Loucy (cell line): ENCODE data around the gene IGSF8.

Experiments
- H2AFZ ChIP-seq: fragments of 200-600 bp; sonication (generic); 2 replicates; pipeline ENCODE4 v1.6.0; 2016; ENCODE audit warnings: antibody characterized with exemption, mild to moderate bottlenecking, low read length, moderate library complexity
- H3F3A ChIP-seq: fragments of 200-600 bp; 2 replicates; pipeline ENCODE4 v1.6.0; 2016; ENCODE audit warnings: antibody characterized with exemption, low read depth, mild to moderate bottlenecking
- H3K27me3 ChIP-seq: fragments of 200-600 bp; sonication (generic); 2 replicates; pipeline ENCODE4 v1.6.1; 2014; ENCODE audit warnings: low read length, mild to moderate bottlenecking; ENCODE audit not compliant: insufficient read depth, poor library complexity, severe bottlenecking
- H3K36me3 ChIP-seq: fragments of 200-600 bp; sonication (generic); 2 replicates; pipeline ENCODE4 v1.6.1; 2016; ENCODE audit warnings: low read length; ENCODE audit not compliant: insufficient read depth
- H3K4me1 ChIP-seq: fragments of 200-600 bp; sonication (generic); 2 replicates; pipeline ENCODE4 v1.5.1; 2014; ENCODE audit warnings: low read length, mild to moderate bottlenecking; ENCODE audit not compliant: insufficient read depth, poor library complexity, severe bottlenecking
- H3K4me2 ChIP-seq: fragments of 200-600 bp; sonication (generic); 2 replicates; pipeline ENCODE4 v1.6.0; 2014; ENCODE audit warnings: antibody characterized with exemption, low read length, low read depth, mild to moderate bottlenecking; ENCODE audit not compliant: poor library complexity, severe bottlenecking
- H3K4me3 ChIP-seq: fragments of 200-600 bp; sonication (generic); 2 replicates; pipeline ENCODE4 v1.5.1; 2014; ENCODE audit warnings: low read length, mild to moderate bottlenecking, mixed read lengths; ENCODE audit not compliant: poor library complexity, severe bottlenecking
- H3K79me2 ChIP-seq: fragments of 200-600 bp; sonication (generic); 2 replicates; pipeline ENCODE4 v1.6.1; 2014; ENCODE audit warnings: low read length; ENCODE audit not compliant: insufficient read depth
- H3K9ac ChIP-seq: fragments of 200-600 bp; sonication (generic); 2 replicates; pipeline ENCODE4 v1.6.0; 2014; ENCODE audit warnings: mild to moderate bottlenecking, low read depth, low read length, moderate library complexity; ENCODE audit not compliant: poor library complexity, severe bottlenecking
- H3K9me2 ChIP-seq: fragments of 200-600 bp; sonication (generic); replicated peaks from 2 replicates; pipeline ENCODE4 v1.6.1; 2016; ENCODE audit warnings: low read depth, low read length, mixed read lengths
- H3K9me3 ChIP-seq: fragments of 200-600 bp; sonication (generic); 2 replicates; pipeline ENCODE4 v1.6.1; 2014; ENCODE audit warnings: mild to moderate bottlenecking, antibody characterized with exemption, low read length, low read depth; ENCODE audit not compliant: insufficient read depth
- H4K20me1 ChIP-seq: fragments of 200-600 bp; sonication (generic); 2 replicates; pipeline ENCODE4 v1.6.0; 2014; ENCODE audit warnings: antibody characterized with exemption, low read length, mild to moderate bottlenecking; ENCODE audit not compliant: insufficient read depth, poor library complexity, severe bottlenecking
- CTCF ChIP-seq: fragments of 200-600 bp; sonication (generic); conservative IDR thresholded peaks from 2 replicates; pipeline ENCODE4 v1.5.1; 2014; ENCODE audit warnings: mild to moderate bottlenecking, antibody characterized with exemption, low read length
- EZH2phosphoT487 ChIP-seq: fragments of 200-600 bp; IDR thresholded peaks from 2 replicates; pipeline ENCODE4 v1.6.1; 2018; ENCODE audit warnings: antibody characterized with exemption, mild to moderate bottlenecking, moderate library complexity, borderline replicate concordance

The IGSF8 gene

GRCh38 chr1:160137216-160137862 is 38.9 kb upstream of the IGSF8 start:
- H3F3A ChIP-seq = no peaks in the 10 kb centered on the region
- no peaks in the 10 kb centered on the region for H4K20me1 ChIP-seq
- H3K4me2 ChIP-seq = no peak overlapping the region
- no peaks in the 10 kb centered on the region for H3K36me3 ChIP-seq
- H3K9me3 ChIP-seq = no peaks in the 10 kb centered on the region
- no peaks in the 10 kb centered on the region for H3K9me2 ChIP-seq
- TF ChIP-seq CTCF (no peak), EZH2phosphoT487 (no peak)
- H3K27me3 ChIP-seq = no peaks in the 10 kb centered on the region
- no peak overlapping the region for H3K4me3 ChIP-seq
- no peaks in the 10 kb centered on the region for H3K79me2 ChIP-seq
- no peak overlapping the region for H2AFZ ChIP-seq
- no peak overlapping the region for H3K9ac ChIP-seq
- H3K4me1 ChIP-seq = no peaks in the 10 kb centered on the region

- no peaks in the 10 kb centered on the region for H3F3A ChIP-seq
- H3K36me3 ChIP-seq = no peaks in the 10 kb centered on the region
- no peaks in the 10 kb centered on the region for H3K4me1 ChIP-seq
- TF ChIP-seq EZH2phosphoT487 (no peak), CTCF (no peak)
- no peak overlapping the region for H3K4me3 ChIP-seq
- no peaks in the 10 kb centered on the region for H3K27me3 ChIP-seq
- no peak overlapping the region for H2AFZ ChIP-seq
- no peak overlapping the region for H3K9ac ChIP-seq
- H3K4me2 ChIP-seq = no peak overlapping the region
- H4K20me1 ChIP-seq = no peaks in the 10 kb centered on the region
- H3K9me2 ChIP-seq = no peaks in the 10 kb centered on the region
- no peaks in the 10 kb centered on the region for H3K9me3 ChIP-seq
- no peaks in the 10 kb centered on the region for H3K79me2 ChIP-seq
Measured at GRCh38 chr1:160136926-160137200, 38.4 kb upstream of the IGSF8 start.

GRCh38 chr1:160136121-160136925 is 37.9 kb upstream of the IGSF8 start:
- Histone ChIP-seq H4K20me1 (no peaks in the 10 kb centered on the region), H2AFZ (no peak overlapping the region), H3K27me3 (no peaks in the 10 kb centered on the region), H3K9me3 (no peaks in the 10 kb centered on the region), H3K4me3 (no peak overlapping the region), H3K9ac (no peak overlapping the region), H3F3A (no peaks in the 10 kb centered on the region), H3K79me2 (no peaks in the 10 kb centered on the region), H3K4me1 (no peaks in the 10 kb centered on the region), H3K9me2 (no peaks in the 10 kb centered on the region), H3K36me3 (no peaks in the 10 kb centered on the region), H3K4me2 (no peak overlapping the region)
- TF ChIP-seq EZH2phosphoT487 = no peak
- TF ChIP-seq CTCF = no peak
